ENCODE data around the gene MTHFSD.

Gene MTHFSD

DNA sequence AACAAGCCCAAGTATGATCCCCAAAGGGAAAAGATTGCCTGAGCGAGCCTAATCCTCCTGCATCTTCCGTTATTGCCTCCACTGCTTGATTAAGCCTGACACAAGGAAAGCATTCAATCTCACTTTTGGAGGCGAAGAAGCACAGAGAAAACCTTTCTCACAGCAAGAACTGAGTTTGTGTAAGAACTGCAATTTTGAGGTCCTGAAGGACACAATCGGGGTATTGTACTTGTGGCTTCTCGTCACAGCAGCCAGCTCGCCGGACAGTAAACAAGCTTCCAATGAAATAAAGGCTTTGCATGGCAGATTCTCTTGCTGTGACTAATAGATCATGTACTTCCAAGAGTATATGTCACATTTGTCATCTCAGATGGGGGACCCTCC is 63.4 kb downstream of the MTHFSD start:
- Mint-ChIP-seq H3K9me3 (no peaks in the 10 kb centered on the region), H3K27me3 (ENCODE audit: low read depth, poor library complexity) (peaks cover 97% of the 10 kb centered on the region), H3K36me3 (ENCODE audit: low read depth) (no peaks in the 10 kb centered on the region), H3K27ac (no peak overlapping the region), H3K4me1 (peaks cover 43% of the 10 kb centered on the region), H3K4me3 (no peak overlapping the region)
- TF ChIP-seq, protein P1, sequence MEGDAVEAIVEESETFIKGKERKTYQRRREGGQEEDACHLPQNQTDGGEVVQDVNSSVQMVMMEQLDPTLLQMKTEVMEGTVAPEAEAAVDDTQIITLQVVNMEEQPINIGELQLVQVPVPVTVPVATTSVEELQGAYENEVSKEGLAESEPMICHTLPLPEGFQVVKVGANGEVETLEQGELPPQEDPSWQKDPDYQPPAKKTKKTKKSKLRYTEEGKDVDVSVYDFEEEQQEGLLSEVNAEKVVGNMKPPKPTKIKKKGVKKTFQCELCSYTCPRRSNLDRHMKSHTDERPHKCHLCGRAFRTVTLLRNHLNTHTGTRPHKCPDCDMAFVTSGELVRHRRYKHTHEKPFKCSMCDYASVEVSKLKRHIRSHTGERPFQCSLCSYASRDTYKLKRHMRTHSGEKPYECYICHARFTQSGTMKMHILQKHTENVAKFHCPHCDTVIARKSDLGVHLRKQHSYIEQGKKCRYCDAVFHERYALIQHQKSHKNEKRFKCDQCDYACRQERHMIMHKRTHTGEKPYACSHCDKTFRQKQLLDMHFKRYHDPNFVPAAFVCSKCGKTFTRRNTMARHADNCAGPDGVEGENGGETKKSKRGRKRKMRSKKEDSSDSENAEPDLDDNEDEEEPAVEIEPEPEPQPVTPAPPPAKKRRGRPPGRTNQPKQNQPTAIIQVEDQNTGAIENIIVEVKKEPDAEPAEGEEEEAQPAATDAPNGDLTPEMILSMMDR (IDR thresholded peaks at IDR 0.05), result no peak
- DNase-seq, result no peak

DNA sequence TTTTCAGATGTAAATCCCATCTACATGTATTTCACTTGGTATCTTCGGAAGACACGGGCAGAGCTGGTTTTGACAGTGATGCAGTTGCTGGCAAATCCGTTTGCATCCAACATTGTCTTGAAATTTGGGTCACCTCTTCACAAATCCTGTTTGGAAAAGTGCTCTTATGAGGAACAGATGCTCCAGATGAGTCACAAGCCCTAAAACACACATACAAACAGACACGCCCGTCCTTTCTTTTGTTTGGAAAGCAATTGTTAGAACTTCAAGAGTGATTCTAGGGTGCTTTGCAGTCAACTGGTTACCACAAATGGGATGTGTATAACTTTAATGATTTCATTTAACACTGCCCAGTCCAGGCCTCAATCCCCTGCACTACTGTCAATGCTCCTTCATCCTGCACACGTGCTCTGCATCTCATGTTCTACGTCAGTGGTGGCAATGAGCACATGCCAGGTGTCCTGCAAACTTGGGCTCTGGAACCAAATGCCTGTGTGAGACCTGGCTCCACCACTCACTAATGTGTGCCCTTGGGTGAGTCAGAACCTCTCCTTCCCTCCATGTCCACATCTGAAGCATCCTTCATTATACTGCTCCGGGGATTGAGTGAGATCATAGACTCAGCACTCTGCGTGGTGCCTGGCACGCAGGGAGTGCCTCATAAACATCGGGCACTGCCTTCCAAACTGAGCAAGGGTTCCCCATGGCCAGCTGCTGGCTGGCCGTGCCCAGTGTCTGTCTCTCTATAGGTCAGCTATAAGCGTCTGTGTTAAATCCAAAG is 64.0 kb downstream of the MTHFSD start:
- H3K4me3 Mint-ChIP-seq, result no peak overlapping the region
- no peak overlapping the region for H3K27ac Mint-ChIP-seq
- peaks cover 38% of the 10 kb centered on the region for H3K4me1 Mint-ChIP-seq

DNA sequence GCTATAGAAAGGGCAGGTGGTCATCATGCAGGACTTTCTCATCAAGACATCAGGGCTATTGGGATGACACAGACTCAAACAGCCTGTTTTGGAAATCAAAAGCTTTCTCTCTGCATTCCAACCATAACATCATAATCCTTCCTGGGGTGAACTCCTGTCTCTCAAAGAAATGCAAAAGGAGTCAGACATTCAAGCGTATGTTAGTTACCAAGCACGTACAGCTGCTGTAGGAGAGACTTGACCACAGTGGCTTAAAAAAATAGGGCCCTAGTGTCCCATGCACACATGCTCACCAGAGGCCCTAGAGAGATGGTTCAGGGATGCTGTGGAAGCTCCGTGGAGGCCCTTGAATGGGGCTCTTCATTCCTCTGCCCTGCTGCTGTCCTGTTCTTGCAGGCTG is 69.3 kb downstream of the MTHFSD start:
- DNase-seq, result no peak
- peaks cover 11% of the 10 kb centered on the region for H3K4me1 Mint-ChIP-seq
- H3K4me3 Mint-ChIP-seq, result no peak overlapping the region
- TF ChIP-seq, protein P1 (IDR thresholded peaks at IDR 0.05), result no peak
- H3K27ac Mint-ChIP-seq, result no peak overlapping the region
- H3K36me3 Mint-ChIP-seq (ENCODE audit: low read depth), result no peaks in the 10 kb centered on the region
- peaks cover 67% of the 10 kb centered on the region for H3K27me3 Mint-ChIP-seq (ENCODE audit: low read depth, poor library complexity)
- peaks cover 23% of the 10 kb centered on the region for H3K9me3 Mint-ChIP-seq

More for the DNA sequence above, 64.0 kb downstream of the MTHFSD start:
- Mint-ChIP-seq H3K9me3 (no peaks in the 10 kb centered on the region), H3K27me3 (ENCODE audit: low read depth, poor library complexity) (peaks cover 97% of the 10 kb centered on the region), H3K36me3 (ENCODE audit: low read depth) (no peaks in the 10 kb centered on the region)
- TF ChIP-seq, protein P1 (IDR thresholded peaks at IDR 0.05), result no peak
- DNase-seq, result no peak

DNA sequence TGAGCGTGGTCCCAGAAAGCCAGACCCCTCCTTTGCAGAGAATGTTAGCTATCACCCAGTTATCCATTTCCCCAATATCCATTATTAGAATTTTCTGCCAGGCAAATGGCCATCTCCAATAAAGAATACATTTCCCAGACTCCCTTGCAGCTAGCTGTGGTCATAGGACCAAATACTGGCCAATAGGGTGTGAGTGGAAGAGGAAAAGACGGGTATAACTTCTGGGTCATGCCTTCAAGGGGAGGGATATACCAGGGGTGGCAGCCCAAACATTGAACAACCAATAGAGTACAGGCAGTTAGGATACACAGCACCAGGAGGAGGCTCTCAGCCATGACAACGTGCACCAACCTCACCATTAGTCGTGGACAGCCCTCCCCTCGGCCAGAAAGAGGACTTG is 70.8 kb downstream of the MTHFSD start:
- Mint-ChIP-seq H3K9me3 (peaks cover 23% of the 10 kb centered on the region), H3K4me1 (peaks cover 12% of the 10 kb centered on the region), H3K27ac (no peak overlapping the region), H3K36me3 (ENCODE audit: low read depth) (no peaks in the 10 kb centered on the region), H3K4me3 (no peak overlapping the region), H3K27me3 (ENCODE audit: low read depth, poor library complexity) (peaks cover 55% of the 10 kb centered on the region)
- no peak for DNase-seq
- TF ChIP-seq, protein P1 (IDR thresholded peaks at IDR 0.05), result no peak

DNA sequence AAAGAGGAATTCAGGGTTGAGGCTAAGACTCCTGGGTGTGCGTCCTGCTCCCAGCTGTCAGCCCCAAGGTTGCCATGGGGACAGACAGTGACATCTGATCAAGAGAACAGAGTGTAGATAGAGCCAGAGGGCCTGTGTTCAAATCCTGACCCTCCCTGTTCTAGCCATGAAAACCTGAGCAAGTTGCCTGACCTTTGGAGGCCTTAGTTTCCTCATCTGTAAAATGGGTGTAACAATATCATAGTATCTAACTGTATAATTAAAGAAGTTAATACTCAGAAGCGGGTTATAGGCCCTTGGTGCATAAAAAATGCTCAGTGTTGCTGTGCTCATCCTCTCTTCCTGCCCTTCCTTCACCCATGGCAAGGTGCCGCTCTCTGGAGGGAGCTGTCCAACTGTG is 73.4 kb downstream of the MTHFSD start:
- Mint-ChIP-seq H3K9me3 (peaks cover 23% of the 10 kb centered on the region), H3K4me3 (no peak overlapping the region), H3K4me1 (peaks cover 36% of the 10 kb centered on the region), H3K27ac (no peak overlapping the region), H3K27me3 (ENCODE audit: low read depth, poor library complexity) (peaks cover 40% of the 10 kb centered on the region), H3K36me3 (ENCODE audit: low read depth) (no peaks in the 10 kb centered on the region)
- TF ChIP-seq, protein P1 (IDR thresholded peaks at IDR 0.05), result no peak
- DNase-seq, result no peak

DNA sequence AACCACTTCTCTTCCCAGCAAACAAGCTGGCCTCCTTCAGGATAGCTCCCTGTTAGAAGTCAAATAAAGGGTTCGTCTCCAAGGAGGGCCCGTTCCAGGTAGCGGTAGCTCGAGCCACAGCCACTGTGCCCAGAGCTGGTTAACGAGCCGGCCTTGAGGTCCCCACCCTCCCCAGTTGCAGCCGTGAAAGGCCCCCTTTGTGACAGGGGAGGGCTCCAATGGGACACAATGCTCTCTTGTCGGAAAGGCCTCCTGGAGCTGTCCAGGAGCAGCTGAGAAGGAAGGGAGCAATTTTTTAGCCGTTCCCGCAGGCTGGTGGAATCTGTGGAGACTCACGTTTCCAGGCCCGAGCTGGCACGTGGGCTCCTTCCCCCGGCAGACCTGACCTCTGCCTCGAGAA is 74.6 kb downstream of the MTHFSD start:
- Mint-ChIP-seq H3K4me3 (no peak overlapping the region), H3K36me3 (ENCODE audit: low read depth) (no peaks in the 10 kb centered on the region), H3K4me1 (peaks cover 37% of the 10 kb centered on the region), H3K9me3 (peaks cover 21% of the 10 kb centered on the region), H3K27ac (no peak overlapping the region), H3K27me3 (ENCODE audit: low read depth, poor library complexity) (peaks cover 34% of the 10 kb centered on the region)
- TF ChIP-seq, protein P1 (IDR thresholded peaks at IDR 0.05), result no peak
- DNase-seq, result no peak
